K562 (cell line): ENCODE measurements around the gene PDZD2. TPM values are rescaled to one million over a fixed set of nuclear protein-coding genes. Genes with fewer than 3 reads are reported as not detected.

Experiments used
- ATAC-seq: fragments of 200-7000 bp; cut with Tn5 transposase; 3 replicates; pipeline ENCODE4 v1.9.1; 2020; ENCODE audit warnings: moderate library complexity
- BruUV-seq: library from RNA; stranded (reverse); fragments of 400-500 nt; replicated peaks from 2 replicates; lab custom pipeline; 2021; lab: Mats Ljungman, UMichigan
- CTCF ChIA-PET: fragments of 300-600 bp; formaldehyde crosslinking; extraction: SDS; loops from one replicate; lab custom pipeline; 2021; ENCODE audit warnings: low intra/inter-chr PET ratio; lab: Yijun Ruan, JAX
- POLR2A ChIA-PET: fragments of 300-600, 350-650 bp; sonication (Branson Sonifier 250); formaldehyde crosslinking; extraction: SDS; loops from one replicate; lab custom pipeline; 2021; ENCODE audit warnings: antibody characterized with exemption, inconsistent platforms; lab: Yijun Ruan, JAX
- DNase-seq, 4 experiments: peaks; one replicate each; pipeline versions ENCODE4 v3.0.0 to v3.0.0-alpha.2; 2011 to 2018; ENCODE audit warnings: low spot score in 3 of 4, mixed read lengths in 3 of 4; ENCODE audit errors: extremely low read depth in 1 of 4
- FAIRE-seq: peaks from 2 replicates; lab custom pipeline; 2011; peaks lifted over from hg19 to GRCh38; lab: Jason Lieb, UNC
- H2AFZ ChIP-seq: 2 replicates; pipeline ENCODE4 v1.6.0; 2011; ENCODE audit warnings: low read depth, low read length, control low read depth, inconsistent platforms
- H3K27ac ChIP-seq: fragments of 200-600 bp; 3 replicates; pipeline ENCODE4 v1.8.0; 2011; ENCODE audit warnings: low read depth, mild to moderate bottlenecking, control low read depth, inconsistent platforms, low read length, moderate library complexity, mixed read lengths; ENCODE audit errors: extremely low read depth
- H3K27me3 ChIP-seq, 2 experiments: fragments of 300-600 bp in 1 of 2; 2 replicates in 1 of 2; 3 replicates in 1 of 2; pipeline versions ENCODE4 v1.6.0 to v1.8.0; 2011; ENCODE audit warnings: inconsistent platforms in 2 of 2, low read length in 2 of 2, mild to moderate bottlenecking in 1 of 2, mixed read lengths in 1 of 2, moderate library complexity in 1 of 2; ENCODE audit not compliant: control insufficient read depth in 2 of 2, insufficient read depth in 2 of 2
- H3K36me3 ChIP-seq: fragments of 300-600 bp; 3 replicates; pipeline ENCODE4 v1.8.0; 2011; ENCODE audit warnings: mild to moderate bottlenecking, low read length, inconsistent platforms; ENCODE audit not compliant: control insufficient read depth, insufficient read depth
- H3K4me1 ChIP-seq, 2 experiments: fragments of 200-600 bp in 1 of 2; replicated peaks in 1 of 2; 2 replicates in 1 of 2; 3 replicates in 1 of 2; pipeline versions ENCODE4 v1.5.1 to v1.8.0; 2011; ENCODE audit warnings: inconsistent platforms in 2 of 2, low read length in 2 of 2, mild to moderate bottlenecking in 1 of 2, mixed read lengths in 1 of 2, moderate library complexity in 1 of 2; ENCODE audit not compliant: control insufficient read depth in 2 of 2, insufficient read depth in 2 of 2
- H3K4me2 ChIP-seq: 2 replicates; pipeline ENCODE4 v1.6.1; 2011; ENCODE audit warnings: low read length, control low read depth, inconsistent platforms, mixed read lengths; ENCODE audit not compliant: insufficient read depth
- H3K4me3 ChIP-seq: fragments of 200-600 bp; sonication (generic), shearing (Covaris generic); 2 replicates; pipeline ENCODE4 v1.5.1; 2016; ENCODE audit warnings: control low read depth, inconsistent platforms
- H3K79me2 ChIP-seq: fragments of 200-600 bp; 3 replicates; pipeline ENCODE4 v1.8.0; 2011; ENCODE audit warnings: low read length, inconsistent platforms; ENCODE audit not compliant: control insufficient read depth, insufficient read depth
- H3K9ac ChIP-seq, 2 experiments: 2 replicates each; pipeline versions ENCODE4 v1.6.0 to v1.6.1; 2011; ENCODE audit warnings: low read depth in 2 of 2, low read length in 2 of 2, control low read depth in 1 of 2, inconsistent platforms in 1 of 2, mild to moderate bottlenecking in 1 of 2, mixed read lengths in 1 of 2; ENCODE audit not compliant: insufficient read depth in 1 of 2
- H3K9me1 ChIP-seq: one replicate; pipeline ENCODE4 v1.6.0; 2011; ENCODE audit warnings: inconsistent platforms, mild to moderate bottlenecking, low read length, moderate library complexity; ENCODE audit not compliant: control insufficient read depth, insufficient read depth
- H3K9me3 ChIP-seq: replicated peaks from 2 replicates; pipeline ENCODE4 v1.5.1; 2011; ENCODE audit warnings: low read depth, low read length, inconsistent platforms; ENCODE audit not compliant: control insufficient read depth, insufficient read depth
- H4K20me1 ChIP-seq: replicated peaks from 2 replicates; pipeline ENCODE4 v1.6.1; 2011; ENCODE audit warnings: low read length, inconsistent platforms, mixed read lengths; ENCODE audit not compliant: control insufficient read depth, insufficient read depth
- CHCHD3 ChIP-seq: fragments of 250-450 bp; sonication (Bioruptor Pico); IDR thresholded peaks from 2 replicates; pipeline ENCODE4 v2.1.2; 2022; ENCODE audit warnings: mild to moderate bottlenecking
- ETV5 ChIP-seq: sonication (generic); formaldehyde crosslinking; IDR thresholded peaks from 2 replicates; pipeline ENCODE4 v1.4.0; 2020; ENCODE audit warnings: low read depth, mild to moderate bottlenecking, missing genetic modification reagents
- MAFF ChIP-seq: IDR thresholded peaks from 2 replicates; pipeline ENCODE4 v1.6.1; 2012; ENCODE audit warnings: low read length, improper control_type of control experiment
- SMARCE1 ChIP-seq: fragments of 450-650 bp; IDR thresholded peaks from 2 replicates; pipeline ENCODE4 v1.7.1; 2016; ENCODE audit warnings: mild to moderate bottlenecking
- TAF9B ChIP-seq: fragments of 450-650 bp; IDR thresholded peaks from 2 replicates; pipeline ENCODE4 v1.6.1; 2018; ENCODE audit warnings: mild to moderate bottlenecking; ENCODE audit not compliant: partially characterized antibody
- ZNF586 ChIP-seq: fragments of 450-650 bp; formaldehyde crosslinking; conservative IDR thresholded peaks from 2 replicates; pipeline ENCODE4 v1.4.0; 2020; ENCODE audit warnings: mild to moderate bottlenecking, moderate library complexity
- WGBS: fragments of 100-300 bp; shearing (Covaris generic); methylation state at CpG from one replicate; pipeline ENCODE4 v1.1.6; 2016; ENCODE audit warnings: low coverage, mixed read lengths; ENCODE audit not compliant: insufficient coverage; ENCODE audit errors: missing lambda C conversion rate; 5-methylcytosine and 5-hydroxymethylcytosine counted together
- in situ Hi-C: fragments of 300-500 bp; cut with MboI; formaldehyde crosslinking; loops from 4 replicates; pipeline ENCODE4 v1.15.0; 2018; ENCODE audit warnings: inconsistent platforms, mixed read lengths
- intact Hi-C: fragments of 100-400 bp; cut with micrococcal nuclease; formaldehyde crosslinking; loops from 2 replicates; pipeline ENCODE4 v1.14.2; 2022
- polyA plus RNA-seq, 8 experiments: library from polyadenylated mRNA; depleted of rRNA in 4 of 8; stranded (reverse) in 5 of 8; unstranded in 3 of 8; fragments of >200 nt; fragmentation: Nextera tagmentation in 2 of 8; fragmentation: Illumina TruSeq in 1 of 8; extraction: Ambion mirVana in 2 of 8; extraction: Trizol in 1 of 8; gene quantifications; 2 replicates each; pipeline versions ENCODE4 v1.2.1 to v1.2.3, GENCODE V29; 2011 to 2014; ENCODE audit warnings: inconsistent platforms in 1 of 8, missing spikeins in 1 of 8
- total RNA-seq, 7 experiments: library from RNA; depleted of rRNA in 6 of 7; stranded (reverse); fragments of >200 nt in 6 of 7; fragmentation: Illumina TruSeq in 2 of 7; extraction: Trizol in 2 of 7; gene quantifications; 2 replicates each; pipeline versions ENCODE4 v1.2.1 to v1.2.3, GENCODE V29; 2011 to 2021; ENCODE audit warnings: low replicate concordance in 1 of 7
- TF ChIP-seq, protein P1 (sequence below): sonication (generic); formaldehyde crosslinking; IDR thresholded peaks from 2 replicates; pipeline ENCODE4 v1.8.0; 2023; ENCODE audit warnings: mild to moderate bottlenecking, missing genetic modification reagents
- TF ChIP-seq, protein P2 (sequence below), 2 experiments: fragments of 150-350 bp in 1 of 2; IDR thresholded peaks; 2 replicates each; pipeline ENCODE4 v1.6.1; 2012 to 2016; ENCODE audit warnings: low read depth in 2 of 2, low read length in 2 of 2, mild to moderate bottlenecking in 1 of 2, moderate library complexity in 1 of 2
- TF ChIP-seq, protein P3 (sequence below): fragments of 150-350 bp; IDR thresholded peaks from 2 replicates; pipeline ENCODE4 v1.6.1; 2014; ENCODE audit warnings: low read depth, mild to moderate bottlenecking, low read length, borderline replicate concordance

Gene PDZD2
- total and polyA plus RNA-seq, 9 of the 15 experiments (the other 6 are each of a cell fraction or from before 2014, with no cell fraction given), result 0.02 to 0.08 (median 0.04) TPM; not detected in 6

DNA sequence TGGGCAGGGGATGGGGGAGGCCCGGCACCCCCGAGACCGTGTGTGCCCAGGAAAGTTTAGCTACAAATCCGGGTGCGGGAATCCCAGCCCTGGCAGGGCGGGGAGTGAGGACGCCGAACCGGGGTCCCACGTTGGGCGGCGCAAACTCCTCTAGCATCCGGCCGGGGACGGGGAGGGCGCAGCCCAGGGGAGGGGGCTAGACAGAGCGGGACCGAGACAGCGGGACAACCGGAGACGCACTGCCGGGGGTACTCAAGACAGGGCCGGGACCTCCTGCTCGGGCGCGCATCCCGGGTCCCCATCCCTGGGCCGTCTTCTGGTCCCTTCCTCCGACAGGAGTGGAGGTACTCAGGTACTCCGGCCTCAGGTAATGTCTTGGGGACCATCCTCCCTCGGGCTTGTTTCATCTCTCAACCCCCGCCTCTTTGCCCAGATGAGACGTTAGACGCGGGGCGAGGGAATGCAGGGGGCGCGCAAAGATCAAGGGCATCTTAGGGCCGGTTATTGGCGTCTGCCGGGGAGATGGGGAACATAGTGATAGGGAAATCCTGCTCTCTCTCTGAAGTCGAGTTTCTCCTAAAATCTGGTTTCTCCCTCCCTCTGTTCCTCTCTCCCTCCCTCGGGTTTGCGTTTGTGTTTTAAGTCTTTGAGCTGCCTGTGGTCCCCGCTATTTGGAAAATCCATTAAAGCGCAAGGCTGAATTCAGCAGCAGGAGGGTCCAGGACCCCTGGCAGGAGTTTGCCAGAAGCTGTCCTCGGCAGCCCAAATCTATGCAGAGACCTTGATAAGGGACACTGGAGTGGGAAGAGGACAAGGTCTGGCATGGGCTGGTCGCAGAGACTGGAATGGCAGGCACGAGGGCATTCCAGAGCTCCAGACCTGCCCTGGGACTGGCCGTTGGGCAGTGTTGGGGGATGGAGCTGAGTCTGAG, 815 bp downstream of the PDZD2 start:
- H3K9me3 ChIP-seq, result no peaks in the 10 kb centered on the region
- H4K20me1 ChIP-seq, result peaks cover 3% of the 10 kb centered on the region; the same call in 1 of the 2 replicates
- no peaks in the 10 kb centered on the region for H3K9me1 ChIP-seq
- no peak overlapping the region for H3K27ac ChIP-seq
- no peaks in the 10 kb centered on the region for H3K36me3 ChIP-seq
- H3K27me3 ChIP-seq, result peaks cover 11 to 30% of the 10 kb centered on the region in 2 experiments
- ATAC-seq, result no peak
- intact Hi-C loops (no loop called here), in situ Hi-C loops (no loop called here)
- ChIA-PET POLR2A (interaction anchor here (0.7 kb wide), 3 partner anchors 22 to 874 kb away, joined by 3 to 4 read pairs (median 4); no protein-coding TSS in a partner anchor), CTCF (interaction anchor here (0.5 kb wide), 1 partner anchor 1300 kb away, joined by 3 read pairs; no protein-coding TSS in a partner anchor)
- no peaks in the 10 kb centered on the region for H3K79me2 ChIP-seq
- no peak overlapping the region for H3K4me2 ChIP-seq
- WGBS, result 37% methylated on average over 27 of the region's 50 CpGs
- no peak for DNase-seq
- H3K4me1 ChIP-seq, result peaks cover 5 to 12% of the 10 kb centered on the region in 2 experiments; a peak in 3 of 5 replicates
- H2AFZ ChIP-seq, result no peak overlapping the region
- peak overlapping the region; percentile 56 for H3K4me3 ChIP-seq
- no peak for FAIRE-seq
- BruUV-seq, result no TSS peak
- peak overlapping the region in 1 of 2 experiments; percentile 86; a peak in 2 of 4 replicates for H3K9ac ChIP-seq
- TF ChIP-seq MAFF (no peak), SMARCE1 (no peak), ETV5 (CRISPR knock-in tag) (no peak), CHCHD3 (no peak), TAF9B (no peak), ZNF586 (CRISPR knock-in tag) (no peak)
- TF ChIP-seq, protein P1, sequence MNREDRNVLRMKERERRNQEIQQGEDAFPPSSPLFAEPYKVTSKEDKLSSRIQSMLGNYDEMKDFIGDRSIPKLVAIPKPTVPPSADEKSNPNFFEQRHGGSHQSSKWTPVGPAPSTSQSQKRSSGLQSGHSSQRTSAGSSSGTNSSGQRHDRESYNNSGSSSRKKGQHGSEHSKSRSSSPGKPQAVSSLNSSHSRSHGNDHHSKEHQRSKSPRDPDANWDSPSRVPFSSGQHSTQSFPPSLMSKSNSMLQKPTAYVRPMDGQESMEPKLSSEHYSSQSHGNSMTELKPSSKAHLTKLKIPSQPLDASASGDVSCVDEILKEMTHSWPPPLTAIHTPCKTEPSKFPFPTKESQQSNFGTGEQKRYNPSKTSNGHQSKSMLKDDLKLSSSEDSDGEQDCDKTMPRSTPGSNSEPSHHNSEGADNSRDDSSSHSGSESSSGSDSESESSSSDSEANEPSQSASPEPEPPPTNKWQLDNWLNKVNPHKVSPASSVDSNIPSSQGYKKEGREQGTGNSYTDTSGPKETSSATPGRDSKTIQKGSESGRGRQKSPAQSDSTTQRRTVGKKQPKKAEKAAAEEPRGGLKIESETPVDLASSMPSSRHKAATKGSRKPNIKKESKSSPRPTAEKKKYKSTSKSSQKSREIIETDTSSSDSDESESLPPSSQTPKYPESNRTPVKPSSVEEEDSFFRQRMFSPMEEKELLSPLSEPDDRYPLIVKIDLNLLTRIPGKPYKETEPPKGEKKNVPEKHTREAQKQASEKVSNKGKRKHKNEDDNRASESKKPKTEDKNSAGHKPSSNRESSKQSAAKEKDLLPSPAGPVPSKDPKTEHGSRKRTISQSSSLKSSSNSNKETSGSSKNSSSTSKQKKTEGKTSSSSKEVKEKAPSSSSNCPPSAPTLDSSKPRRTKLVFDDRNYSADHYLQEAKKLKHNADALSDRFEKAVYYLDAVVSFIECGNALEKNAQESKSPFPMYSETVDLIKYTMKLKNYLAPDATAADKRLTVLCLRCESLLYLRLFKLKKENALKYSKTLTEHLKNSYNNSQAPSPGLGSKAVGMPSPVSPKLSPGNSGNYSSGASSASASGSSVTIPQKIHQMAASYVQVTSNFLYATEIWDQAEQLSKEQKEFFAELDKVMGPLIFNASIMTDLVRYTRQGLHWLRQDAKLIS (CRISPR knock-in tag), result no peak
- TF ChIP-seq, protein P2, sequence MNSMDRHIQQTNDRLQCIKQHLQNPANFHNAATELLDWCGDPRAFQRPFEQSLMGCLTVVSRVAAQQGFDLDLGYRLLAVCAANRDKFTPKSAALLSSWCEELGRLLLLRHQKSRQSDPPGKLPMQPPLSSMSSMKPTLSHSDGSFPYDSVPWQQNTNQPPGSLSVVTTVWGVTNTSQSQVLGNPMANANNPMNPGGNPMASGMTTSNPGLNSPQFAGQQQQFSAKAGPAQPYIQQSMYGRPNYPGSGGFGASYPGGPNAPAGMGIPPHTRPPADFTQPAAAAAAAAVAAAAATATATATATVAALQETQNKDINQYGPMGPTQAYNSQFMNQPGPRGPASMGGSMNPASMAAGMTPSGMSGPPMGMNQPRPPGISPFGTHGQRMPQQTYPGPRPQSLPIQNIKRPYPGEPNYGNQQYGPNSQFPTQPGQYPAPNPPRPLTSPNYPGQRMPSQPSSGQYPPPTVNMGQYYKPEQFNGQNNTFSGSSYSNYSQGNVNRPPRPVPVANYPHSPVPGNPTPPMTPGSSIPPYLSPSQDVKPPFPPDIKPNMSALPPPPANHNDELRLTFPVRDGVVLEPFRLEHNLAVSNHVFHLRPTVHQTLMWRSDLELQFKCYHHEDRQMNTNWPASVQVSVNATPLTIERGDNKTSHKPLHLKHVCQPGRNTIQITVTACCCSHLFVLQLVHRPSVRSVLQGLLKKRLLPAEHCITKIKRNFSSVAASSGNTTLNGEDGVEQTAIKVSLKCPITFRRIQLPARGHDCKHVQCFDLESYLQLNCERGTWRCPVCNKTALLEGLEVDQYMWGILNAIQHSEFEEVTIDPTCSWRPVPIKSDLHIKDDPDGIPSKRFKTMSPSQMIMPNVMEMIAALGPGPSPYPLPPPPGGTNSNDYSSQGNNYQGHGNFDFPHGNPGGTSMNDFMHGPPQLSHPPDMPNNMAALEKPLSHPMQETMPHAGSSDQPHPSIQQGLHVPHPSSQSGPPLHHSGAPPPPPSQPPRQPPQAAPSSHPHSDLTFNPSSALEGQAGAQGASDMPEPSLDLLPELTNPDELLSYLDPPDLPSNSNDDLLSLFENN (IDR thresholded peaks at IDR 0.05; ENCODE audit: low read depth in 2 of 2, low read length in 2 of 2), result no peak
- TF ChIP-seq, protein P3, sequence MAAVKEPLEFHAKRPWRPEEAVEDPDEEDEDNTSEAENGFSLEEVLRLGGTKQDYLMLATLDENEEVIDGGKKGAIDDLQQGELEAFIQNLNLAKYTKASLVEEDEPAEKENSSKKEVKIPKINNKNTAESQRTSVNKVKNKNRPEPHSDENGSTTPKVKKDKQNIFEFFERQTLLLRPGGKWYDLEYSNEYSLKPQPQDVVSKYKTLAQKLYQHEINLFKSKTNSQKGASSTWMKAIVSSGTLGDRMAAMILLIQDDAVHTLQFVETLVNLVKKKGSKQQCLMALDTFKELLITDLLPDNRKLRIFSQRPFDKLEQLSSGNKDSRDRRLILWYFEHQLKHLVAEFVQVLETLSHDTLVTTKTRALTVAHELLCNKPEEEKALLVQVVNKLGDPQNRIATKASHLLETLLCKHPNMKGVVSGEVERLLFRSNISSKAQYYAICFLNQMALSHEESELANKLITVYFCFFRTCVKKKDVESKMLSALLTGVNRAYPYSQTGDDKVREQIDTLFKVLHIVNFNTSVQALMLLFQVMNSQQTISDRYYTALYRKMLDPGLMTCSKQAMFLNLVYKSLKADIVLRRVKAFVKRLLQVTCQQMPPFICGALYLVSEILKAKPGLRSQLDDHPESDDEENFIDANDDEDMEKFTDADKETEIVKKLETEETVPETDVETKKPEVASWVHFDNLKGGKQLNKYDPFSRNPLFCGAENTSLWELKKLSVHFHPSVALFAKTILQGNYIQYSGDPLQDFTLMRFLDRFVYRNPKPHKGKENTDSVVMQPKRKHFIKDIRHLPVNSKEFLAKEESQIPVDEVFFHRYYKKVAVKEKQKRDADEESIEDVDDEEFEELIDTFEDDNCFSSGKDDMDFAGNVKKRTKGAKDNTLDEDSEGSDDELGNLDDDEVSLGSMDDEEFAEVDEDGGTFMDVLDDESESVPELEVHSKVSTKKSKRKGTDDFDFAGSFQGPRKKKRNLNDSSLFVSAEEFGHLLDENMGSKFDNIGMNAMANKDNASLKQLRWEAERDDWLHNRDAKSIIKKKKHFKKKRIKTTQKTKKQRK, result no peak
